MM.1S (cell line): Measurements from ENCODE around the gene PPP6R2.

ENCODE experiments used
- DNase-seq: peaks from one replicate; pipeline ENCODE4 v3.0.0-alpha.2; 2015
- H2AFZ ChIP-seq: fragments of 300-600 bp; sonication (generic); 2 replicates; pipeline ENCODE4 v1.6.0; 2016; ENCODE audit warnings: antibody characterized with exemption, low read length
- H3F3A ChIP-seq: fragments of 300-600 bp; sonication (generic); 2 replicates; pipeline ENCODE4 v1.6.1; 2016; ENCODE audit warnings: mild to moderate bottlenecking, antibody characterized with exemption, low read length, moderate library complexity, mixed read lengths; ENCODE audit not compliant: insufficient read depth
- H3K27ac ChIP-seq: fragments of 300-600 bp; sonication (generic); 2 replicates; pipeline ENCODE4 v1.5.1; 2016; ENCODE audit warnings: mild to moderate bottlenecking, low read length
- H3K27me3 ChIP-seq: fragments of 300-600 bp; sonication (generic); replicated peaks from 2 replicates; pipeline ENCODE4 v1.6.0; 2016; ENCODE audit warnings: low read length; ENCODE audit not compliant: insufficient read depth
- H3K36me3 ChIP-seq: fragments of 300-600 bp; sonication (generic); replicated peaks from 2 replicates; pipeline ENCODE4 v1.6.1; 2016; ENCODE audit warnings: mild to moderate bottlenecking, low read length, mixed read lengths; ENCODE audit not compliant: insufficient read depth
- H3K4me1 ChIP-seq: fragments of 300-600 bp; sonication (generic); 2 replicates; pipeline ENCODE4 v1.6.1; 2016; ENCODE audit warnings: low read length, mixed read lengths
- H3K4me2 ChIP-seq: fragments of 300-600 bp; sonication (generic); 2 replicates; pipeline ENCODE4 v1.6.0; 2016; ENCODE audit warnings: low read depth, low read length
- H3K4me3 ChIP-seq: fragments of 300-600 bp; sonication (generic); 2 replicates; pipeline ENCODE4 v1.5.1; 2016; ENCODE audit warnings: low read length, mixed read lengths
- H3K79me2 ChIP-seq: fragments of 300-600 bp; sonication (generic); 2 replicates; pipeline ENCODE4 v1.6.1; 2016; ENCODE audit warnings: mixed run types, low read length, mixed read lengths
- H3K9ac ChIP-seq: fragments of 300-600 bp; sonication (generic); 2 replicates; pipeline ENCODE4 v1.6.1; 2016; ENCODE audit warnings: low read length, mixed read lengths
- H3K9me2 ChIP-seq: fragments of 300-600 bp; sonication (generic); replicated peaks from 2 replicates; pipeline ENCODE4 v1.6.1; 2016; ENCODE audit warnings: mild to moderate bottlenecking, low read length, mixed read lengths; ENCODE audit not compliant: insufficient read depth
- H3K9me3 ChIP-seq: fragments of 300-600 bp; sonication (generic); replicated peaks from 2 replicates; pipeline ENCODE4 v1.6.1; 2016; ENCODE audit warnings: mild to moderate bottlenecking, low read length, mixed read lengths; ENCODE audit not compliant: insufficient read depth
- H4K20me1 ChIP-seq: fragments of 300-600 bp; sonication (generic); 2 replicates; pipeline ENCODE4 v1.6.1; 2016; ENCODE audit warnings: mild to moderate bottlenecking, low read length, moderate library complexity, mixed read lengths; ENCODE audit not compliant: insufficient read depth
- EZH2 ChIP-seq: fragments of 300-600 bp; sonication (generic); optimal IDR thresholded peaks from 2 replicates; pipeline ENCODE3; 2017; ENCODE audit warnings: low read depth, mild to moderate bottlenecking, antibody characterized with exemption, low read length, mixed read lengths
- EZH2phosphoT487 ChIP-seq: fragments of 300-600 bp; sonication (generic); IDR thresholded peaks from 2 replicates; pipeline ENCODE4 v1.6.1; 2018; ENCODE audit warnings: antibody characterized with exemption, low read length
- TF ChIP-seq, protein P1 (sequence below): fragments of 300-600 bp; sonication (generic); IDR thresholded peaks from 2 replicates; pipeline ENCODE4 v1.5.1; 2016; ENCODE audit warnings: antibody characterized with exemption, low read length, mixed read lengths

The PPP6R2 gene

DNA sequence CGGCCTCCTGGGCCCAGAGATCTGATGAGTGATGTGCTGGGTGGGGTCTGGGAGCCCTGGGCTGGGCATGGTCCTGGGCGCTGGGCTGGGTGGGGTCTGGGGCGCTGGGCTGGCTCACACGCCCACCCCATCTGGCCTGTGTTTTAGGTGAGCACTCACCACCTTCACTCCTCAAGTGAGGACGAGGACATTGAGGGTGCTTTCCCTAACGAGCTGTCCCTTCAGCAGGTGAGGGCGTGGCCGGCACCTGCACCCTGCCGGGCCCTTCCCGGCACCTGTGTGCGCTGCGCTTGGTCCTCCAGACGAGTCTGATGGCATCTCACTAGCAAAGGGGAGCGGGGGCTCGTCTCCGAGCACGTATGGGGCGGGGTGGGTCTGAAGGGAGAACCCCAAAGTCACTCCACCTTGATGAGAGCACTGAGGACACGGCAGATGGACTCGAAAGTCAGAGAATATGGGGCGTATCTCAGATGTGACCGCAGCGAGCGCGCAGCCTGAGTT, 93.8 kb downstream of the PPP6R2 start:
- TF ChIP-seq EZH2 (no peak), EZH2phosphoT487 (no peak)
- TF ChIP-seq, protein P1, sequence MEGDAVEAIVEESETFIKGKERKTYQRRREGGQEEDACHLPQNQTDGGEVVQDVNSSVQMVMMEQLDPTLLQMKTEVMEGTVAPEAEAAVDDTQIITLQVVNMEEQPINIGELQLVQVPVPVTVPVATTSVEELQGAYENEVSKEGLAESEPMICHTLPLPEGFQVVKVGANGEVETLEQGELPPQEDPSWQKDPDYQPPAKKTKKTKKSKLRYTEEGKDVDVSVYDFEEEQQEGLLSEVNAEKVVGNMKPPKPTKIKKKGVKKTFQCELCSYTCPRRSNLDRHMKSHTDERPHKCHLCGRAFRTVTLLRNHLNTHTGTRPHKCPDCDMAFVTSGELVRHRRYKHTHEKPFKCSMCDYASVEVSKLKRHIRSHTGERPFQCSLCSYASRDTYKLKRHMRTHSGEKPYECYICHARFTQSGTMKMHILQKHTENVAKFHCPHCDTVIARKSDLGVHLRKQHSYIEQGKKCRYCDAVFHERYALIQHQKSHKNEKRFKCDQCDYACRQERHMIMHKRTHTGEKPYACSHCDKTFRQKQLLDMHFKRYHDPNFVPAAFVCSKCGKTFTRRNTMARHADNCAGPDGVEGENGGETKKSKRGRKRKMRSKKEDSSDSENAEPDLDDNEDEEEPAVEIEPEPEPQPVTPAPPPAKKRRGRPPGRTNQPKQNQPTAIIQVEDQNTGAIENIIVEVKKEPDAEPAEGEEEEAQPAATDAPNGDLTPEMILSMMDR: no peak
- no peak overlapping the region for H3K9ac ChIP-seq
- H4K20me1 ChIP-seq: no peaks in the 10 kb centered on the region
- no peaks in the 10 kb centered on the region for H3K27me3 ChIP-seq
- H3K9me2 ChIP-seq: no peaks in the 10 kb centered on the region
- no peaks in the 10 kb centered on the region for H3K4me1 ChIP-seq
- no peaks in the 10 kb centered on the region for H3K9me3 ChIP-seq
- H3K79me2 ChIP-seq: no peaks in the 10 kb centered on the region
- 0 out of 2 replicates have a peak, but pooled peaks cover 3% of the 10 kb centered on the region for H3K36me3 ChIP-seq
- H3K4me3 ChIP-seq: no peak overlapping the region
- H3K27ac ChIP-seq: no peak overlapping the region
- H3K4me2 ChIP-seq: no peak overlapping the region
- no peaks in the 10 kb centered on the region for H3F3A ChIP-seq
- no peak for DNase-seq
- no peak overlapping the region for H2AFZ ChIP-seq

DNA sequence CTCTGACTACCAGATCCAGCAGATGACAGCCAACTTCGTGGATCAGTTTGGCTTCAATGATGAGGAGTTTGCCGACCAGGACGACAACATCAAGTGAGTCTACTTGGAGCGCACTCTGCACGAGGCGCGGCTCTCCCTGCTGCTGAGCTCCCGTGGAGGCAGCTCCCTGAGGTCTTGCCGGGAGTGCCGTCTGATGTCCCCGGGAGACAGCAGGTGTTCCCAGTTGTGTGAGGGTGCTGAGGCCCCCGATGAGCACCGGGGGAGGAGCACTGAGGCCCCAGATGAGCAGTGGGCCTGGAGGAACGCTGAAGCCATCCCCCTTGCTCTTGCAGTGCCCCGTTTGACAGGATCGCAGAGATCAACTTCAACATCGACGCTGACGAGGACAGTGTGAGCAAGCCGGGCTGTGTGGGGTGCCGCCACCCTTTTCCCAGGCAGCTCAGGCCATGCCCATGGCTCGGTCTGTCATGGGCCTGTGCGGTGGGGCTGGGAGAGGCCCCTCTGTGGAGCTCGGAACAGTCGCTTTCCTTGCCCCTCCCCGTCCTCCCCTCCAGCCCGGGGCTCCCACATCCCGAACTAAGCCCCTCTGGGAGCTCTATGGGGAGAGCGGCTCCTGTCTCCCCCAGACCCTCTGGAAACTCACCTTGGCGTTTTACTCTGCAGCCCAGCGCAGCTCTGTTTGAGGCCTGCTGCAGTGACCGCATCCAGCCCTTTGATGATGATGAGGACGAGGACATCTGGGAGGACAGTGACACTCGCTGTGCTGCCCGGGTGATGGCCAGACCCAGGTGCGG, 94.6 kb downstream of the PPP6R2 start:
- Histone ChIP-seq H3K9ac (no peak overlapping the region), H3K36me3 (no peaks in the 10 kb centered on the region), H3K4me1 (no peaks in the 10 kb centered on the region), H3K4me3 (no peak overlapping the region), H3K4me2 (no peak overlapping the region), H3F3A (no peaks in the 10 kb centered on the region), H3K27me3 (no peaks in the 10 kb centered on the region), H2AFZ (no peak overlapping the region), H3K9me3 (no peaks in the 10 kb centered on the region), H3K27ac (no peak overlapping the region), H3K9me2 (no peaks in the 10 kb centered on the region), H3K79me2 (no peaks in the 10 kb centered on the region), H4K20me1 (no peaks in the 10 kb centered on the region)
- no peak for DNase-seq
- TF ChIP-seq EZH2 (no peak), EZH2phosphoT487 (no peak)
- TF ChIP-seq, protein P1: no peak

DNA sequence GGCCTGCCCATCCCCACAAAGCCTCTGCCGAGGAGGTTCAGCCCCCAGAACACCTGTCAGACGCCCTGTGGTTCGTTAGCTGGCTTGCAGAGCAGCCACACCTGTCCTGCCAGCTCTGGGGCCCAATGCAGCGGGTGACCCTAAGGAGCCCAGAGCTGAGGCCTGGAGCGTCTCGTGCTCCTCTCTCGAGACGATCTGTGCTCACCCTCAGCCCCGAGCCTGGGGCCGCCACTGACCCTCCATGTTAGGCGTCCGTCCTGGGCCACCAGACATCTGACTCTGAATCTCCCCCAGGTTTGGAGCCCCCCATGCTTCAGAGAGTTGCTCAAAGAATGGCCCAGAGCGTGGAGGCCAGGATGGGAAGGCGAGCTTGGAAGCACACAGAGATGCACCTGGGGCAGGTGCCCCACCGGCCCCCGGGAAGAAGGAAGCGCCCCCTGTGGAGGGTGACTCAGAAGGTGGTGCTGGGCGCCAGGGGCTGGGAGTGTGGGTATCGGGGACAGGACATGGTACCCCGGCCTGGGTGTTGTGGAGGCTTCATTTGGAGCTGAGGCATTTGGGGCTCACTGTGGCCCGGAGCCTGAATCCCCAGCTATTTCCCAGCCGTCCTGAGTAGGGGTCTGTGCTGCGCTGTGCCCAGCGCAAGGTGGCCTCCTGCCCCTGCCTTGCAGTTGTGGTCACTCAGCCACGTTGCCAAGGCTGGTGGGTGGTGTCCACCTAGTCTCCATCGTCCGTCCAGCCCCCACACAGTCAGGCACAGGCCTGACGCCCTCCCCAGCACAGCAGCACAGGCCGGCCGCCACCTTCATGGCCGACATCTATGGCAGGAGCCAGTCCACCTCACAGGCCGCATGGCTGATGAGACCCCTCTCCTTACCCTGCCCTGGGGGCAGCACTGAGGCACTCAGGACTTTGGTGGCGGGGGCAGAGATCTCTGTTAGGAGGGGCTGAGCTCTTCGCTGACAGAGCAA, 95.5 kb downstream of the PPP6R2 start:
- Histone ChIP-seq H3K9ac (no peak overlapping the region), H3K9me3 (no peaks in the 10 kb centered on the region), H4K20me1 (no peaks in the 10 kb centered on the region), H3K27ac (no peak overlapping the region), H3K9me2 (no peaks in the 10 kb centered on the region), H3K4me3 (no peak overlapping the region), H2AFZ (no peak overlapping the region), H3K79me2 (no peaks in the 10 kb centered on the region), H3K36me3 (no peaks in the 10 kb centered on the region), H3K4me2 (no peak overlapping the region), H3K4me1 (no peaks in the 10 kb centered on the region), H3K27me3 (no peaks in the 10 kb centered on the region), H3F3A (no peaks in the 10 kb centered on the region)
- no peak for DNase-seq
- TF ChIP-seq EZH2phosphoT487 (no peak), EZH2 (no peak)
- TF ChIP-seq, protein P1: no peak
